Stimulated activated CD8-positive, alpha-beta memory T cell treated with anti-CD3 and anti-CD28 coated beads, Interleukin-12 subunit alpha, Interleukin-12 subunit beta, amount 100 ng/mL, for 24 hours (primary cell): ENCODE data around the gene RAB19.

ENCODE experiments used
- DNase-seq: peaks from one replicate; pipeline ENCODE4 v3.0.0-alpha.2; 2020; ENCODE audit errors: extremely low read depth

Gene RAB19, protein sequence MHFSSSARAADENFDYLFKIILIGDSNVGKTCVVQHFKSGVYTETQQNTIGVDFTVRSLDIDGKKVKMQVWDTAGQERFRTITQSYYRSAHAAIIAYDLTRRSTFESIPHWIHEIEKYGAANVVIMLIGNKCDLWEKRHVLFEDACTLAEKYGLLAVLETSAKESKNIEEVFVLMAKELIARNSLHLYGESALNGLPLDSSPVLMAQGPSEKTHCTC

DNA sequence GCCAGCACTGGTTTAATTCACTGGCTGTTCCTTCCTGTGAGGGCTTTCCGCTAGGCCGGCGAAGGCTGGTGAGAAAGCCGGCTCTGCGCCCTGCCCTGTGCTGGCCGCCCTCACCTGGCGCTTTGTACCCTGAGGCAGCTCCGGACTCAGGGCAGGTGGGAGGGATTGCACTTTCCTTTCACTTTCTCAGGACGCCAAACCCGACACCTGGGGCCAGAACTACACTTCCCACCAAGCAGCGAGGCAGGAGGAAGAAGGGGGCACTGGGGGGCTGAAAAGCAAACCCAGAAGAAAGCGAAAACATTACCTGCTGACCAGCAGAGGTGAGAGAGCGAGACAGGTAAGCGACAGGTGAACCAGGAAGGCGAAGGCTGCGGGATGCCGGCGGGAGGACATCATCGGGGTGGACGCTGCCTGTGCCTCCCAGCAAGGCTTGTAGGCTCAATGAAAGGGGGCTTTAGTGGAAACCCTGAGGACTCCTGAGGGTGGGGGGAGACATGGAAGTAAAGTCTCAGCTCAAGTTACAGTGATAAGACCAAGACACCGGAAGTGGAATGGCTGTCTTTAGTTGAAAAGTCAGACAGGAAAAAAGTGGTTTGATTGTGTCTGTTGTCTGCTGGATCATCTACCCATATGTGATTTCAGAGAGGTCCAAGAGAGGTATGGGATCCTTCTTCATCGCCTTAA, at the start of gene RAB19:
RAB19 (plus strand) TSS at position 181 of the 687 bp plus-strand sequence. CDS start 3,589 bp downstream, outside the sequence.
- DNase-seq, result no peak

DNA sequence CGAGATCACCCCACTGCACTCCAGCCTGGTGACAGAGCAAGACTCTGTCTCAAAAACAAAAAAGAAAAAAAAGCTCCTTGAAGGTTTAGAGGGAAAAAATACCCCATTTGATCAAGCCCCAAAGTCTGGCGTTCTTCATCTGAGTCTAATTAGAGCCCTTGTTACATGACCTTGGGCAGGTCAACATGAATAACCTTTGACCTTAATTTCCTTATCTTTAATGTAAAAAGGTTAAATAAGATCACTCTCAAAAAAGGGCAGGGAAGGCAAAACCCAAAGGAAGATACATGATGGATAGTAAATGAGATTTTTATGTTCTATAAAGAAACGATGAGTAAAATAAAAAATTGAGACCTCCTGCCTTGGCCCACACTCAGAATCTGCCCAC, 45.8 kb upstream of the RAB19 start:
- no peak for DNase-seq

DNA sequence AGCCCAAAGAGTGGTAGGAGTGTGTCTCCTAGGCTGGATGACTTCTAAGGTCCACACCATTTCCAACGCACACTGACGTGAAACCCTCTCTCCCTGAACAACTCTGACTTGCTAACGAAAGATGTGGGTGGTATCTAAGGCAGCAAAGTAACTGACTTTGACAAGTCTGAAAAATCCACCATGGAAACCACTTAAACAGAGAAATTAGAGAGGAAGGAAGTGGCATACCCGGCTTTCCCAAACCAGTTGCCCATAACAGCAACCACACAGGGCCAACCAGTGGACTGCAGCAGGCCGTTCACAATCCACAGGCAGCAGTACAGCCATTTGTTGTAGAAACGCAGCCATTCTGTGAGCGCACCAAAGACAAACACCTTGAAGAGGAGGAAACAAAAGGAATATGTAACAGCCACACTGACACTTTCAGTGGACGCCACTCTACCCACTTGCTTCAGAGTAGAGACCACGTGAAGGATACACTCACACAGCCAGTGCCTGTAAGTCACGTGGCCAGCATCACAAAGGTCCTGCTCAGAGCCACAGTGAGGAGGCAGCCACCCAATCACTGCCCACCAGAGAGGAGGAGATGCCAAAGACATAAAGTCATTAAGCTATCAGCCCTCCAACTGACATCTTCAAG, 45.3 kb upstream of the RAB19 start:
- DNase-seq, result no peak

DNA sequence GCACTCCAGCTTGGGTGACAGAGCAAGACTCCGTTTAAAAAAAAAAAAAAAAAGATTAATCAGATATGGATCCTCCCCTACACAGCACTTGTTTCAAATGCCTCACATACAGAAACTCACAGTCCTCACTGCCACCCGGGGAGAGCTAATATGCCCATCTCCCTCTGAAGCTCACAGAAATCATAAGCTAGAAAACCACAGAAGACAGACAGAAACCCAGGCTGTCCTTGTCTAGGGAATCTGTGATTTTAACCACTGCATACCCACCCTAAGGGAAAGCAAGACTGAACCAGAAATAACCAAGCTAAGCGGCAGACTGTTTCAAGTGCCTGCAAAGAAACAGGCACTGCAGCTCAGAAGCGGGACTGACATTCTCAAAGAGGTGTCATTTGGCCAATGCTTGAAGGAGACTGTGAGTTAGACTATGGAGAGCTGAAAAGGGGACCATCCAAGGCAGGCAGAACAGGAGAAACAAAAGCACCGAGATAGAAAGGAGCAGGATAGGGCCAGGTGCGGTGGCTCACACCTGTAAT, 43.1 kb upstream of the RAB19 start:
- no peak for DNase-seq

DNA sequence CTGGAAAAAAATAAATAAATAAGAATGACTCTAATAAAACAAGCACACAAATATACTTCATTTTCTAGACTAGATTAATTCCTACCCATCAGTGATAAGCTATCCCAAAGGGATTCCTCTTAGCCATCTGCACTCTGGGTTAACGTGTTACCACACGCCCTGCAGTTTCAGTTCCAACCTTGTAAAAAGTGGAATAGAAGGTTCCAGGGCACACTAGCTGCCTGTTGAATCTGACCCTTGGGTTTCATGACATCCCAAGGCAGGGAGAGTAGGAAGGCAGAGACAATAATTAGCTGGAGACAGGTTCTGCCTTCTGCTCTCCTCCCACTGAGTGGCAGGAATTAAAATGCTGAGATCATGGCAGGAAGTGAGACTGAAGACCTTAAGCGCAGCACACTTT, 39.0 kb upstream of the RAB19 start:
- no peak for DNase-seq

DNA sequence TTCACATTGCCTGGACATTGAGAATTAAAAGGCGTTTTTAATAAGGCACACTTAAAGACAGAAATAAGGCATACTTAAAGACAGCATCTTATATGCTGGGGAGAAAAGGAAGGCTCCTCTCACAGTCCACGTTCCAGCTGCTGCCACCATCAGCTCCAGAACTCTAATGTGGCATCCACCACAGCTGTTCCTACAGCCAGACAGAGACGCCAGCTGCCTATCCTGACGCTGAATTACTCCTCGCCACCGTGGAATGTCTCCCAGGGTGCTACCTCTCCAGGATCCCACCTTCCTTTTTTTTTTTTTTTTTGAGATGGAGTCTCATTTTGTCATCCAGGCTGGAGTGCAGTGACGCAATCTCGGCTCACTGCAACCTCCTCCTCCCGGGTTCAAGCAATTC, 36.3 kb upstream of the RAB19 start:
- DNase-seq, result no peak

DNA sequence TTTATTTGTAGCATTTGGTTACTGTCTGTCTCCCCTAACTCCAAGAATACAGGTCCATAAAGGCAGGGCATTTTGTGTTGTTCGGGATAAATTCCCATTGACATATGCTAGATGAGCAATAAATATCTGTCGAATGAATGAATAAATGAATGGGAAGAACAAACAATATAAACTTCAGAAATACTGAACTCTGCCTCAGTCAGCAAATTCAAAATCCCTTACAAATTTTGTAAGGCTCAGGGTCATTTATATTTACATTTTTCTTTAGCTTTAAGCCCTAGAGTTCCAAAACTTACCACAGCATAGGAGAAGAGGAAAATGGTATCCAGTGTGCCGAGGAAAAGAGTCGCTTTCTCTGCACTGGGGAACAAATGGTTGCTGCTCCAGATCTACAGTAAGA, 34.6 kb upstream of the RAB19 start:
- DNase-seq, result no peak

DNA sequence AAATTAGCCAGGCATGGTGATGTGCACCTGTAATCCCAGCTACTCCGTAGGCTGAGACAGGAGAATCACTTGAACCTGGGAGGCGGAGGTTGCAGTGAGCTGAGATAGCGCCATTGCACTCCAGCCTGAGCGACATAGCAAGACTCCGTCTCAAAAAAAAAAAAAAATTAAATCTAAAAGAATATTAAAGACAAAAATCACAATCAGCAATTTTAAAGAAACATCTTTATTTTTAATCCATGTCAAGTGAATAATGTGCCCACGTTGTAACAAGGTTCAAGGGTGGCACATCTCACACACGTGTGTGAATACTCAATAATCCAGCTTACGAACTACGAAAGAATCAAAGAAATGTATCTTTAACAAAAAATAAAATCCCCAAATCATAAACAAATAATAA, 28.5 kb upstream of the RAB19 start:
- no peak for DNase-seq

DNA sequence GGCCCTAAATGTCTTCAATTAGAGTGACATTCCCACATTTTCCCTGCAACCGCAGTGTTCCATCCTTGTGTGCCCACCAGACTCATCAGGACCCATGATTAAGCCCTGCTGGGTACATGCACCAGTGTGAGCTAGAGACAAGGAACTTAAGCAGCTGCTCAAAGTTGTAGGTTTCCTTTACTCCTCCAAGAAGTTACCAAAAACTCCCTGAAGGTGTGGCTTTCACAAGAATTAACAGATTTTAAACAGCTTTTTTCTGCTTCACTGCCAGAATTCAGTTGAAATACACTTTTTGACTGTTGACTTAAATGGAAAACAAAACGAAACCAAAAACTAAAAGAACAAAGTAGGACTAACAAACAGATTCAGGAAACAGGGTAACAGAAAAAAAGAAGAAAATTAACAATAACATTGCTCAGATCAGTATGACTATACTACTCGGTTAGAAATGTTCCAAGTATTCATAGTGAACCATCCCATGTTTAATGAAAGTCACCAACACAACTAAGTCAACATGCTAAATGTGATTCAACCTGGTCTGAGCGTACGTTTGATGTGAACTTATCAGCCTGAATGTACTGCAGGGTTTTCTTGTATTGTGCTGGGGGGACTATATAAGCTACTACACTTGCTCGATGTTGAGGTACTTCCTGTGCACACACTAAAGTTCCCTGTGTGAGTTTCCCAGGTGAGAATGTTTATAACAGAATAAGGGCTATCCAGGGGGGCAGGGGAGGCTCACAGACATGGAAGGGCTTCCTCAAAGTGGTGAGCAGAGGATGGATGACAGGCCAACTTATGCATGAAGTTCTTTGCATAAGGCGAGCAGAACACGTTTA, 27.7 kb upstream of the RAB19 start:
- no peak for DNase-seq

DNA sequence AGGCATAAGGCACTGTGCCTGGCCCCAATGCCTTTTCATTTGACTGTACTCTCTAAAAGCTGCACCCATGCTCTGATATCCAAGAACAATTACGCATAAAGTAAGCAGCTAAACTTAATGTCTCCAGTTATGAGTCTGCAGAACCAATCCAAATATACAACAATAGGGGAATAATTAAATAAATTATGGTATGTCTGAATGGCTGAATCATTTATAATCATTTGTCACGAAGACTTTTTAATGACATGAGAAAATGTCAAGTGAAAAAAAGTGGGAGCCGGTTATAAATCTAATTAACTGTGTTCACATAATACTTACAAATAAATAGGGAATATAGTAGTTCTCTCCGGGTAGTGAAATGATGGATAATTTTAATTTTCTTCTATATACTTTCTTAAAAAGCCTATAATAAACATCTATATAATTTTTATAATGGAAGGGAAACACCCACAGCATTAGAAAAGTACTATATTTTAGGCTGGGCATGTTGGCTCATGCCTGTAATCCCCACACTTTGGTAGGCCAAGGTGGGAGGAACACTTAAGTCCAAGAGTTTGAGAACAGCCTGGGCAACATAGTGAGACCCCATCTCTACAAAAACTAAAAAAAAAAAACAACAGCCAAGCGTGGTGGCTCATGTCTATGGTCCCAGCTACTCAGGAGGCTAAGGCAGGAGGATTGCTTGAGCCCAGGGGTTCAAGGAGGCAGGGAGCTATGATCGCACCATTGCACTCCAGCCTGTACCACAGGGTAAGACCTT, 19.7 kb upstream of the RAB19 start:
- DNase-seq, result no peak

DNA sequence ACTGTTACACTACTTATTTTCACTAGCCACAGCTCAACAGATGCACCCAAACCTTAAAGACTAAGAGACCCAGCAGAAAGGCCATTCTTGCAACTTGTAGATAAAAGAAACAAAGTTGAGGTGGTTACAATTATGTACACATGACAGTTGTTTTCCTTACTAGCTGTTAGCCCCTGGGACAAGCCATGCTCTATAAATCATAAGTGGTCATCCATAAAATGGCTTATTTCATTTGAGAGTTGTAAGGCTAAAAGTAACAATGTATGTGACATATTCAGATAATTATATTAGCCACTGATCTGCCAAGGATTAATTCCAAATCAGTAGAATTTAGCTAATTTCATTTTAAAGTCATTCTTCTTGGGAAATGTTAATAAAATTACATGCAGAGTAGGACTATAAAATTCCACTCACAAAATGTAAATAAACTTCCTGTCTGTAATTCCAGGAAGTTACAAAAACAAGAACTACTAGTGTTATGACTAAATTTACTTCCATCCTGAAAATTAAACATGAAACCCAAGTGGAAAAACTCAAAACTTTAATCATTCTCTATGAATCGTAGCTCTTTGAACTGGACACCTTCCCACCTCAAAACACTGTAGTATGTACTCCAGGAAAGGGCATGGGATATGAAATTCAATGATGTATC, 18.8 kb upstream of the RAB19 start:
- no peak for DNase-seq

DNA sequence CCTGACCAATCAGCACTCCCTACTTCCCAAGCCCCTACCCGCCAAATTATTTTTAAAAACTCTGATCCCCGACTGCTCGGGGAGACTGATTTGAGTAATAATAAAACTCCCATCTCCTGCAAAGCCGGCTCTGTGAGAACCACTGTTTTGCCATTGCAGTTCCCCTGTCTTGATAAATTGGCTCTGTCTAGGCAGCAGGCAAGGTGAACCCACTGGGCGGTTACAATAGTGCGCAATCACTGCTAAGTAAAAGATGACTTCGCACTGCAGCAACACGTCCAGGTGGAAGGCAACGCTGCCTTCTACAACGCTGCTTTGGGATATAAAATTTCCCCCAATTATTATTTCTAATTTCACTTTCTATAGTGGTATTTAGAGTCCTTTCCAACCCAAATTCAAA, 14.4 kb upstream of the RAB19 start:
- no peak for DNase-seq

DNA sequence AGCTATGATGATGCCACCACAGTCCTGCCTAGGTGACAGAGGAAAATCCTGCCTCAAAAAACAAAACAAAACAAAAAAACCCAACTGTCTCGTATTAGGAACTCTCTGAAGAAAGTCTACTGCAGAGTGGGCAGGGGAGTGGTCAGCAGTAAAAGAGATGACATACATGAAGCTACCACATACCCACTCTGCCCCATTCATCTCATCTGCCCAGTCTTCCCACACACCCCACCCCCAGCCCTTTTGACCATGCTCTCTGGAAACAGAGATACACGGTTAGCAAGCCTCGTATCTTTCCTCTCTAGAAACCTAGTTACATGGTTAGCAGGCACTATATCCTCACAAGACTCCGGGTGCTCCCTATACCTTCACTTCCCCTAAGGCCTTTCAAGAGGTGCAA, 13.8 kb upstream of the RAB19 start:
- DNase-seq, result no peak

DNA sequence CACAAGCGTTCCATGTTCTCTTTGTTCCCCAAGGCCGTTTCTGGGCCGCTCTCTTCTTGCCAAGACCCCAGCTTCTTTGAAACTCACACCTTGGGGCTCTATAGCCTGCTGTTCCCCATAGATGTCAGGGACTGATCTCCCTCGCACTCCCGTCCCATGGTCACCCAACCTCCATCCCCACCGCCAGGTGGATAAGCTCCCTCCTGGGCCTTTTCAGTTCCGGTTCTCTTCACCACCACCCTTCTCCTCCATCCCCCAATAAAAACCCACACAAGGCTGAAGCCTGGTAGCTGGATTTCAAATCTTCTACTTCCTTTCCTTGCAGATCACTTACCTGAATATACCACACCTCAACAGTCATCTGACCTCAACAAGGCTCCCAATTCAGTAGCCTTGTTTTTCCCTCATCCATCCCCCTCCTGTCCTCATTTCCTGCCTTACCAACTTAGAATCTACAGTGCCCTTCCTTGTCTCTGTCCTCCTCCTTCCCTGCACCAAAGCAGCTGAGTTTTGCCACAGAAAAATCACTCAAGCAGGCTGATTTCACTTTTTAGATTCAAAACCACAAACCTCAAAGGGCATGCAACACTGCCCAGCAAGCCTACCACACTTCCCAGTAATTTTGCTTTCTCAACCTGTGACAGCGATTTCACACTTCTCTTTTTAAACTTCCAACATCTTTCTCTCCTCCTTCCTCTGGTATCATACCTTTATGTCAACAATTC, 13.2 kb upstream of the RAB19 start:
- DNase-seq, result no peak

DNA sequence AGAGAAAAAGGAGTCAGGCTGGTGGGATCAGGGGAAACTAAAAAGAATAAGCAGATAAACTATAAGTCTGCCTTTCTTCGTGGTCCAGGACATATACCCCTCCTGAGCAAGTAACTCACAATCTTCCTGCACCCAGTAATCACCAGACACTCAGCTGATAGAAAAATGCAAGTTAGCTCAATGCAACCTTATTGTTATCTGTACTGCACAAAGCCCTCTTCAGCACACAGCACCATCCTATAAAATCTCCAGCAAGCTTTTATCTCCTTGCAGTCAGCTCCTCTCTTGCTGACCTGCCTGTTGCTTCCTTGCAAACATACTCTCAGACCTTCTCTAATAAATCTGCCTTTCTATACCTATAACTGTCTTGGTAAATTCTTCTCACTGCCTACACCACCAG, 12.2 kb upstream of the RAB19 start:
- no peak for DNase-seq

DNA sequence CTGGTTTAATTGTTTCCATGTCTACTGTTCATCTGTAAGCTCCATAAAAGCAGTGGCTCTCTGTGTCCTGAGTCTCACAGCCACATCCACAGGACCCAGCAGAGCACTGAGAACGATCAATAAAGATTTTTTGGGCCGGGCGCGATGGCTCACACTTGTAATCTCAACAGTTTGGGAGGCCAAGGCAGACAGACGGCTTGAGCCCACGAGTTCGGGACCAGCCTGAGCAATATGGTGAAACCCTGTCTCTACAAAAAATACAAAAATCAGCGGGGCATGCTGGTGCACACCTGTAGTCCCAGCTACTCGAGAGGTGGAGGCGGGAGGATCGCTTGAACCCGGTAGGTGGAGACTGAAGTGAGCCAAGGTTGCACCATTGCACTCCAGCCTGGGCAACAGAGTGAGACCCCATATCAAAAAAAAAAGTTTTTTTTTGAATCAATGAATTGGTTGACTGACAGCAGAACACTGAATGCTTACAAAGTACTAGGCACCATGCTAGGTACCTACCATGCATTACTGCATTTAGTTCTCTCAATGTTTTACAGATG, 10.0 kb upstream of the RAB19 start:
- no peak for DNase-seq

DNA sequence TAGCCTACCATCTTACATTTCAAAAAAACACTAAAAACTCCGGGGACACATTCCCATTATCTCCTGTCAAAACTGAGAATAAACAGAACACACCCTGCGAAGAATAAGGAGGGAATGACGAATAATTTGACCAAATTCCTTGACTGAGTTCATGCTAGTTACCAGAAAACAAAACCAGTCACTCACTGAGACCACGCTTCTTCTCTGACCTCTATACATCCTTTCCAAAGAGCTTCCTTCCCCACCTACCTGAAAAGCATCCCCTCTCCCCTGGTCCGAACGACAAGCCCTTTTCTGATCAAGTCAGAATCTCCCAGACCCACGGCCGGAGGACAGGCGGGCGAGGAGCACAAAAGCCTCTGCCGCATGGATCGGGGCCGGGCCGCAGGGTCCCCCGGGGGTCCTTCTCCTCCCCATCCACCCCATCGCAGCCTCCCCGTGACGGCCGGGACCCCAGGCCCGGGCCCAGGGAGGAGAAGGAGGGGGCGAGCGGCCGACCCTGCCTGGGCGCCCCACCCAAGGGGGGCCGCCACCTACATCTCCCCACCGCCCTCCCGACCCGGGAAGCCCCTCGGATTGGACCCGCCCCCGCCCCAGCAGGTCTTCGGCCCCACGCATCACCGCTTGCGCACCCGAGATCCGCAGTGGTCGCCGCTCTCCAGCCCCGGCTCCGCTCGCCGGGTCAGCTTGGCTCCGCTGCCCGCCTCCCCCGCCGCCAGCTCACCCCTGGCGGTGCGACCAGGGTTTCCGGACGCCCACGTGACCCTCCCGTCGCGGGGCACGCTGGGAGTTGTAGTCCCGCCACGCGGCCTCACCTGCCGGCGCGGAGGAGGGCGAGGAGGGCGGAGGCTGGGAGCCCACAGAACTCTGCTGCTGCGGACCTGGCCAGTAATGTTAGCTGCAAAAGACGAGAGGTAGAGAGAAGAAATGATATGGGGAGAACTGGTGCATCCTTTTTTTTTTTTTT, 5.8 kb upstream of the RAB19 start, which contains the start of gene SLC37A3:
SLC37A3 (minus strand) TSS at position 747 of the 967 bp plus-strand sequence. CDS start 16,004 bp downstream, outside the sequence.
- DNase-seq, result peak; percentile 76

DNA sequence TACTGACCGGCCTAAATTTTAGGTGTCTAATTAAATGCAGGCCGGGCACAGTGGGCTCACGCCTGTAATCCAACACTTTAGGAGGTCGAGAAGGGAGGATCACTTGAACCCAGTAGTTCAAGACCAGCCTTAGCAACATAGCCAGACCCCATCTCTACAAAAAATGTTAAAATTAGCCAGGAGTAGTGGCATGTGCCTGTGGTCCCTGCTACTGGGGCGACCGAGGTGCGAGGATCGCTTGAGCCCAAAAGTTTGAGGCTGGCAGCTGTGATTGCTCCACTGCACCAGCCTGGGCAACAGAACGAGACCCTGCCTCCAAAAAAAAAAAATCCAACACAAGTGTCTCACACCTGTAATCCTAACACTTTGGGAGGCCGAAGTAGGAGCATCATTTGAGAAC, 5.0 kb upstream of the RAB19 start:
- no peak for DNase-seq

DNA sequence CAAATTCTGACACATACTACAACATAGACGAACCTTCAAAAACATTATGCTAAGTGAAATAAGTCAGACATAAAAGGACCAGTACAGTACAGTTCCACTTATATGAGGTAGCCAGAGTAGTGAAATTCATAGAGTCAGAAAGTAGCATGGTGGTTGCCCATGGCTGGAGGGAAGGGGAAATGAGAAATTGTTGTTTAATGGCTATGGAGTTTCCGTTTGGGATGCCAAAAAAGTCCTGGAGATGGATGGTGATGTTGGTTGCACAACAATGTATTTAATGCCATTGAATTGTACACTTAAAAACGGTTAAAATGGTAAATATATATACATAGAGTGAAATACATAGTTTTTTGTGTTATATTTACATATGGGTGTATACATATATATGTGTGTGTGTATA, 3.5 kb upstream of the RAB19 start:
- no peak for DNase-seq
